GM19395 (cell line): ENCODE measurements around the gene DXO.

ENCODE experiments used
- ATAC-seq: cut with Tn5 transposase; IDR thresholded peaks from one replicate; pipeline ENCODE4 v1.9.1; 2021; ENCODE audit warnings: mild to moderate bottlenecking, moderate library complexity; ENCODE audit not compliant: unreplicated experiment

DXO gene

DNA sequence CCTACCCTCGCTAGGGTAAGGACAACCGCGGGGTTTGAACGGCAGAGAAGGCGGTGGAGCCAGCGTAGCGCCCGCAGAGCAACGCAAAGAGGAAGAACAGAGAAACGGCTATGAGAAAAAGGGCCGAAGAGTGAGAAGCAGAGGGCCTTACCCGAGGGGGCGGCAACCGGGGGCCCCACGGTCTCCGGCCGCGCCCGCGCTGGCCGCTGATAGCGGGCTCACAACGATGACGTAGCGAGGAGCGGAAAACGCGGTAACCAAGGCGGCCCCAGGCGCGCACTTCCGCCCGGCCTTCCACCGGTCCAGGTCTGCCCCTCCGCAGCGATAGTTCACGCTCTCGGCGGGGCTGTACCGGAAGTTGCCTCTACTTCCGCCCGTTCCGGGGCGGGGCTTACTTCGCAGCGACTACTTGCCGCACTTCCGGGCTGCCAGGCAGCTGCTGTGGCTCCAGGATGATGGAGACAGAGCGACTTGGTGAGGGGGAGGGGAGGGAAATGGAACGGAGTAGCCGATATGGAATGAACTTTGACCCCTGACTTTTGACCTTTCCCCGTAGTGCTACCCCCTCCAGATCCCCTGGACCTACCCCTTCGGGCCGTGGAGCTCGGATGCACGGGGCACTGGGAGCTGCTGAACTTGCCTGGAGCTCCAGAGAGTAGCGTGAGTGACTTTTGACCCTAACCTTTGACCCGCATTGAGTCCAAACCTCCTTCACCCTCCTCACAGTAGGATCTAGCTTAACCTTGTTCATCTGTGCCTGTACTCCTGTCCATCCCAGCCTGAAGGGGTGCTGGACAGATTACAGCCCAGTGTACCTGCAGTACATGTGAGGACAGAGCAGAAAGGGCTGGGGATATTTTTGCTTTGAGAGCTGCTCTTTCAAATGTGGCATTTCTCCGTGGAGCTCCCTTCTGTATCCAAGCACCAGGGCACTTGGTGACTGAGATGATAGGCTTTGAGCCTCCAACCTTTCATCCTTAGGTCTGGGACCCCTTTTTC, 12.9 kb downstream of the DXO start, which contains the start of the genes NELFE and SKIC2:
TSS of gene NELFE (minus strand) at position 231 of the 999 bp plus-strand sequence. CDS start 525 bp downstream, outside the sequence.
TSS of gene SKIC2 (plus strand) at position 435 of the 999 bp plus-strand sequence. CDS start at position 453, 18 bp downstream.
- peak; percentile 90 for ATAC-seq

DNA sequence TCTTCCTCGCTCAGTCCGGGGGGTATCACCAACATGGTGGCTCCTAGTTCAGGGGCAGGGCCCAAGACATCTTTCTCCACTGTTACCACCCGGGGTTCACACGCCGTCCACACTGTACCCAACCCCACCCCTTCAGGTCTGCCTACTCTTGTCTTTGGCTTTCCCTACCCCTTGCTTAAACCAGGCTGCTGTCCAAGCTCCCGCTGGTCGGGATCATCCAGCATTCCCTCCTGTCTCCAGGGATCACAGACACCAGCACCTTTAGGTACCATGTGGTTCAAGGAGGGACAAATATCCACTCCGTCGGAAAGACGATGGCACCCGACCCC, 13.6 kb downstream of the DXO start:
- no peak for ATAC-seq

DNA sequence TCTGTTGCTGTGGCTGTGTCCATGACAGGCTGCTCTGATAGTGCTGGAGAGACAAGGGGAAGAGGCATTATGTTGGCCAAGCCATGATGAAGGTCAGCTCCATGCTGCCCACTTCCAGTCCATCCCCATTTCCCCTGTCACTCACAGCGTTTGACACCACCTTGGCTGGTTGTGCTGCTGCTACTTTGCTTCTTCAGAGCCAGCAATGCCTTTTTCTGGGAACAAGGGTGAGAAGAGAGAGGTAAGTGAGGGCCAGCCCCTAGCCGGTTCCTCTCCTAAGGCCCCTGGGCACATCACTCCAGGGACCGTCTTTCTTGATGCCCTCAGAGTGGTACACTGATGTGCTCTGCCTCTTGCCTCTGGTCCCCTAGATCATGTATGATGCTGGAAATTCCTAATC, 15.1 kb downstream of the DXO start:
- no peak for ATAC-seq

DNA sequence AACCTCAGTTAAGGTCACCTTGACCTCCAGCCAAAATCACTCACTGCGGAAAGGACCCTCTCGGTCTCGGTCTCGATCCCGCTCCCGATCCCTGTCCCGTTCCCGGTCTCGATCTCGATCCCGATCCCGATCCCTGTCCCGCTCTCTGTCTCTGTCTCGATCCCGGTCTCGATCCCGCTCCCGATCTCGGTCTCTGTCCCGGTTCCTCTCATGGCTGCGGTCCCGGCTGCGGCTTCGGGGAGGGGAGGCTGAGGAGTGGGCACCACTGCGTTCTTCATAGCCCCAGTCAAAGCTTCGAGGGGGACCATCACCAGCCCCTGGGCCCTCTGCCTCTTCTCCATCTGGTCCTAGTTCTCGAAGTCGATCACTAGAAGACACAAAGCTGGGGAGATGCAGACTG, 17.4 kb downstream of the DXO start:
- ATAC-seq: no peak

DNA sequence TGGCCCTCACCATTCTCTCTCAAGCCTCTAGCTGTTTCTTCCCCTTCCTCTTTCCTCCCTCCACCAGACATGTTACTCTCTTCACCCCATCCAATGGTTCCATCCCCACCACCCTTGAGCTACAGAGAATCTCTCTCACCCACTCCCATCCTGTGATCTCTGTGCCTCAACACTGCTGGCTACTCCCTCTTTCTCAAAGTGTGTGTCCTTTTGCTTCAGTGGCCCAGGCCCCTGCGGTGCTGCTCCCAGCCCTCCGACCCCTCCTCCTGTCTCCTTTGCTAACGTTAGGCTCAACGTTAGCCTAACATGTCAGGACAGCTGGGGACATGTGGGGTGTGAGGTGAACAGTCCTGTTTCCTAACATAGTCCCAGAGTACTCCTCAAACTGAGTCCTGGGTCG, 19.0 kb downstream of the DXO start:
- no peak for ATAC-seq

DNA sequence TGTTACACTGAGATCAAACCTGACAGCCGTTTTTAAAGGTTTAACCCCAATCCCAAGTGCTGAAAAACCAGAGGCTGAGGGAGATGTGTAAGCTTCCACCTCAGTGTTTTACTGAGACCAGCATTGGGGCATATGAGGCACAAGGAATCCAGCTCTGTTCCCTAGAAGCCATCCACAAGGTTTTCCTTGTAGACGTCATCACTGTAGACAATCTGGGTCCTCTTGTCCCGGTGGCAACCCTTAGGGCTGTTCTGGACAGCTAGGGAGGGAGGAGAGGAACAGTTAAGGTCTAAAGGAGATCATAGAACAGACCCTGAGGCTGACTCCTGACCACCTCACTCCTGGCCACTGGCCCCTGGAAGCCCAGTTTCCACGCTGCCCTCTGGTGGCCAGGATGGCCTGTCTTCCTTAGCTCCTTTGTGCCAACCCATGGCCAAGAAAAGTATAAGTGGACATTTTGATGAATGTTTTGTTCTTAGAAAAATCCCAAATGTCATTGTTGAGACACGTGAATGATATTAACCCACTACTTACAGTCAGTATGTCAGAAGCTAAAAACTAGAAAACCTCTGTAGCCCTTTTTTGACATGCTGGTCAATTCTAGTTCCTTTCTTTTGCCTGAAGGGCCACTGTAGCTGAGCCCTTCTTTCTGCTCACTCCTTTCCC, 19.7 kb downstream of the DXO start:
- no peak for ATAC-seq

DNA sequence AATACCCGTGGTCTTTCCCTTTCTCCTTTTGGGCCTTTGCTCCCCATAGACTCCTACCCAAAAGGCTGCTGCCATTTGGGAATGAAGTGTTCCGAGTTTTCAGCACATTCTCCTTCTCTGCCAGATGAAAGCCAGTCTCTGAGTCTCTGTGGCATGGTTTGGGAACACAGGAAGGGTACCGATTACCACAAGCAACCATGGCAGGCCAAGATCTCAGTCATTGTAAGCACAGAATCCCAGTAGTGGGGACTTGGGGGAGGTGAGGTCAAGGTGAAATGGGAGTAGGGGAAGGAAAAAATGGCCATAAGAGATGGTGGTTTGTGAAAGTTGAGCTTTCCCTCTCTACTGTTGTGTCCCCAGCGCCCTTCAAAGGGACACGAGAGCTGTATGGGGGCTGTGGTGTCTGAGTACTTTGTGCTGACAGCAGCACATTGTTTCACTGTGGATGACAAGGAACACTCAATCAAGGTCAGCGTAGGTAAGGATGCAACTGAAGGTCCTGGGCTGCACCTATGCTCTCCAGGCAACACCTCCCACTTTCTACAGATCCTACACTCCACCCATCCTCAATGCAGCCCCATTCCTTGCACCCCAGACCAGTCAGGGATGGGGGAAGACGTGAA, 21.9 kb downstream of the DXO start:
- ATAC-seq: no peak

DNA sequence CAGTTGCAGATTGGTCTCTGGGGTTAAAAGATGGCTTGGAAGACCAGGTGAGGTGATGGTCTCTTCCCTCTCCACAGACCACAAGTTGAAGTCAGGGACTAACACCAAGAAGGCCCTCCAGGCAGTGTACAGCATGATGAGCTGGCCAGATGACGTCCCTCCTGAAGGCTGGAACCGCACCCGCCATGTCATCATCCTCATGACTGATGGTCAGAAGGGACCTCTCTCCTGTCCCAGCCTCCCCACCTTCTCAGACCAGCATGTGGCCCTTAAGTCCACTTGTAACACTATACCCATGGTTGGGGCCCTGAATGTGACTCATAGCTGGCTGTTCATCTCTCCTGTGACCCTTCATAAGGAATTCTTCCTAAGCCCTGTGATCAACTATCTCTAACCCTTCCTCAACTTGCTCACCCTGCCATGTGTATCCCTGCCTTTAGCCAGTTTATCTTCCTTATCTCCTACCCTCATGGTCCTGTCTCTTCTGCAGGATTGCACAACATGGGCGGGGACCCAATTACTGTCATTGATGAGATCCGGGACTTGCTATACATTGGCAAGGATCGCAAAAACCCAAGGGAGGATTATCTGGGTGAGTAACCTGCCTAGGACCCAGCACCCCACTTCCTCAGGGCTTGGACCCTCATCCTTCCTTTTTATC, 23.1 kb downstream of the DXO start:
- no peak for ATAC-seq

DNA sequence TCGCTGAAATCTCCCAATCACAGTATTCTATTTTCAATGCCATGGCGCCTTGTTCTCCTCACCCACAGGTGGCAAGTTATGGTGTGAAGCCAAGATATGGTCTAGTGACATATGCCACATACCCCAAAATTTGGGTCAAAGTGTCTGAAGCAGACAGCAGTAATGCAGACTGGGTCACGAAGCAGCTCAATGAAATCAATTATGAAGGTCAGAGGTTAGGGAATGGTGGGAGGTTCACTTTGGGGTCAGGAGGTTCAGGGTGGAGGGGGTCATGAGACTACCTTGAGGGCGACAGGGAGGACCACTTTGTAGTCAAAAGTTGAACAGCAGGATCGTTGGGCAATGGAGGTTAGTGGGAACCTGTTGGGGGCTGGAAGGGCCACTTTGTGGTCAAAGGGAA, 23.6 kb downstream of the DXO start:
- no peak for ATAC-seq

DNA sequence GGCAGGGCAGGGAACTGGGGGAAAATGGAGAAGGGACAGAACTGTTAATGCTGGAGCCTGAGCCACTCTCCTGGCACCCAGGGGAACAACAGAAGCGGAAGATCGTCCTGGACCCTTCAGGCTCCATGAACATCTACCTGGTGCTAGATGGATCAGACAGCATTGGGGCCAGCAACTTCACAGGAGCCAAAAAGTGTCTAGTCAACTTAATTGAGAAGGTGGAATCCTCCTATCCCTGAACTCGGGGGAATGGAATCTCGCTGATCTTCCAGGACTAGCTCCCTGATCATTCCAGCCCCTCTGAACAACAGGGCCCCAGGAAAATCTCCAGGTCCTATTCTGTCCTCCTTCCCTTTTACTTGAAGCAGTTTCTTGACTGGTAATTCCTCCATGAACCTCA, 24.1 kb downstream of the DXO start:
- ATAC-seq: no peak

DNA sequence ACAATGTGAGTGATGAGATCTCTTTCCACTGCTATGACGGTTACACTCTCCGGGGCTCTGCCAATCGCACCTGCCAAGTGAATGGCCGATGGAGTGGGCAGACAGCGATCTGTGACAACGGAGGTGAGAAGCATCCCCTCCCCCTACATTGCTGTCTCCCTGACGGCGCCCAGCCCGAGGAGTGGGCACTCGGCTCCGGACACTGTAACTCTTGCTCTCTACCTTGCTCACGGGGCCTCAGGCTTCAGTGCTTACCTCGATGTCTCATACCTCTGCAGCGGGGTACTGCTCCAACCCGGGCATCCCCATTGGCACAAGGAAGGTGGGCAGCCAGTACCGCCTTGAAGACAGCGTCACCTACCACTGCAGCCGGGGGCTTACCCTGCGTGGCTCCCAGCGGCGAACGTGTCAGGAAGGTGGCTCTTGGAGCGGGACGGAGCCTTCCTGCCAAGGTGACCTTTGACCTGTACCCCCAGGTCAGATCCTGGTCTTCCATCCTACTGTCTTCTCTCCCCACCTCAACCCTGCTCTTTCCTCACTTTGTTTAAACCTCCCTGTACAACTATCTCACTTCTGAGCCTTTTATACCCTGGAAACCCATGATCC, 24.8 kb downstream of the DXO start:
- no peak for ATAC-seq

DNA sequence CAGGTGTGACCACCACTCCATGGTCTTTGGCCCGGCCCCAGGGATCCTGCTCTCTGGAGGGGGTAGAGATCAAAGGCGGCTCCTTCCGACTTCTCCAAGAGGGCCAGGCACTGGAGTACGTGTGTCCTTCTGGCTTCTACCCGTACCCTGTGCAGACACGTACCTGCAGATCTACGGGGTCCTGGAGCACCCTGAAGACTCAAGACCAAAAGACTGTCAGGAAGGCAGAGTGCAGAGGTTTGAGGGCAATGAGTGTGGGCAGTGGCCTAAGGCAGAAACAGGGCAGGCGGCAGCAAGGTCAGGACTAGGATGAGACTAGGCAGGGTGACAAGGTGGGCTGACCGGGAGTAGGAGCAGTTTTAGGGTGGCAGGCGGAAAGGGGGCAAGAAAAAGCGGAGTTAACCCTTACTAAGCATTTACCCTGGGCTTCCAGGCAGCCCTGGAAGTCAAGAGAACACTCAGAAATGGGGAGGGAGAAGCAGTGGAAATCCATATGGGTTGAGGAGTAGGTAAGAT, 25.5 kb downstream of the DXO start:
- ATAC-seq: no peak

DNA sequence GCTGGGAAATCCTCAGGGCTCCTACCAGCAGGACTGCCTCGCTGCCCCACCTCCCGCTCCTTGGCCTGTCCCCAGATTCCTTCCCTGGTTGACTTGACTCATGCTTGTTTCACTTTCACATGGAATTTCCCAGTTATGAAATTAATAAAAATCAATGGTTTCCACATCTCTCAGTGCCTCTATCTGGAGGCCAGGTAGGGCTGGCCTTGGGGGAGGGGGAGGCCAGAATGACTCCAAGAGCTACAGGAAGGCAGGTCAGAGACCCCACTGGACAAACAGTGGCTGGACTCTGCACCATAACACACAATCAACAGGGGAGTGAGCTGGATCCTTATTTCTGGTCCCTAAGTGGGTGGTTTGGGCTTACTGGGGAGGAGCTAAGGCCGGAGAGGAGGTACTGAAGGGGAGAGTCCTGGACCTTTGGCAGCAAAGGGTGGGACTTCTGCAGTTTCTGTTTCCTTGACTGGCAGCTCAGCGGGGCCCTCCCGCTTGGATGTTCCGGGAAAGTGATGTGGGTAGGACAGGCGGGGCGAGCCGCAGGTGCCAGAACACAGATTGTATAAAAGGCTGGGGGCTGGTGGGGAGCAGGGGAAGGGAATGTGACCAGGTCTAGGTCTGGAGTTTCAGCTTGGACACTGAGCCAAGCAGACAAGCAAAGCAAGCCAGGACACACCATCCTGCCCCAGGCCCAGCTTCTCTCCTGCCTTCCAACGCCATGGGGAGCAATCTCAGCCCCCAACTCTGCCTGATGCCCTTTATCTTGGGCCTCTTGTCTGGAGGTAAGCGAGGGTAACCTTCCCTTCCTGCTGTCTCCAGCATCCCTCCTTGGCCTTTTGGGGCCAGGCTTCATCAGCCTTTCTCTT, 26.2 kb downstream of the DXO start, which contains the start of gene CFB:
TSS of gene CFB (plus strand) at position 589 of the 863 bp plus-strand sequence. CDS start at position 716, 127 bp downstream.
- no peak for ATAC-seq

DNA sequence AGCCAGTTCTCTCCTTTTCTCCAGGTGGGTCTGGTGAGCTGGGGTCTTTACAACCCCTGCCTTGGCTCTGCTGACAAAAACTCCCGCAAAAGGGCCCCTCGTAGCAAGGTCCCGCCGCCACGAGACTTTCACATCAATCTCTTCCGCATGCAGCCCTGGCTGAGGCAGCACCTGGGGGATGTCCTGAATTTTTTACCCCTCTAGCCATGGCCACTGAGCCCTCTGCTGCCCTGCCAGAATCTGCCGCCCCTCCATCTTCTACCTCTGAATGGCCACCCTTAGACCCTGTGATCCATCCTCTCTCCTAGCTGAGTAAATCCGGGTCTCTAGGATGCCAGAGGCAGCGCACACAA, 26.8 kb downstream of the DXO start:
- no peak for ATAC-seq

DNA sequence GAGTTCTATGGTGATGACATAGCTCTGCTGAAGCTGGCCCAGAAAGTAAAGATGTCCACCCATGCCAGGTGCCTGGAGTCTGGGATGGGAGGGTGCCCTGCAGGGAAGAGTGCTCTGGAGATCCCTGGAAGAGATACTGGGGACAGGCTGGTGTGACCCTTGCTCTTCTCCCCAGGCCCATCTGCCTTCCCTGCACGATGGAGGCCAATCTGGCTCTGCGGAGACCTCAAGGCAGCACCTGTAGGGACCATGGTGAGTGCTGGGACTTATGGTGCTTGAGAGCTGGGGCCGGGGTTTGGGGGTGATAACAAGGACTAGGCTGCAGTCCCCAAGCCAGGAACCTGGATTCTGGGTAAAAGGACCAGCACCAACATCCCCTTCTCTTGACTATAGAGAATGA, 28.2 kb downstream of the DXO start:
- ATAC-seq: no peak

DNA sequence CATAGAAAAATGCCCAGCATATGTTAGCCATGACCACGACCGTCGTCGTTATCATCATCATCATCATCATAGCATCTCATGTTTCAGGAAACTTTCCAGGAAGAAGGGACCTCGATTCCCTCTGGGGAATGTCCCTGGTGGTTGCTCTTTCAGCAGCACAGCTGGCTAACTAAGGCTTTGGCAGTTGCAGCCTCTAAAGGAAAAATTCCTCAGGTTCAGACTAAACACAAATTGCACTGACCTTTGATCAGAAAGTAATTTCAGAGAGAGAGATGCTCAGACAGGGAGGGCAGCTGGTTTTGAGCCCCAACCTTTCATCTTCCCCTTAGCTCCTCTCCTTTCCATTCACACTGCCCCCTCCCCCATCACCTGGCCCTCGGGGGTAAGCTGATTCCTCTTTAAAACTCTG, 31.7 kb downstream of the DXO start:
- ATAC-seq: no peak

DNA sequence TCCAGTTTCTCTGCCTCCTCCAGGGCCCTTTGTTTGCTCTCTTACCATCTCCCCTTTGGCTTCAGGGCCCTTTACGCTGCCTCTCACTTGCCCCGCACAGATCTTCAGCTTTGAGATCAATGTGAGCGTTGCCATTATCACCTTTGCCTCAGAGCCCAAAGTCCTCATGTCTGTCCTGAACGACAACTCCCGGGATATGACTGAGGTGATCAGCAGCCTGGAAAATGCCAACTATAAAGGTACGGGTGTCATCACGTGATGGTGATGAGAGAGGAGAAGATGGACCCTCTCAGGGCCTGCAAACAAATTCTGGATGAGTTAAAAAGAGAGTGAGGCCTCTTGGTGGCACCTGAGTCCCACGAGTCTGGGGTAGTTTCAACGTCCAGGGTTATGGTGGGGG, 36.1 kb downstream of the DXO start:
- ATAC-seq: no peak

DNA sequence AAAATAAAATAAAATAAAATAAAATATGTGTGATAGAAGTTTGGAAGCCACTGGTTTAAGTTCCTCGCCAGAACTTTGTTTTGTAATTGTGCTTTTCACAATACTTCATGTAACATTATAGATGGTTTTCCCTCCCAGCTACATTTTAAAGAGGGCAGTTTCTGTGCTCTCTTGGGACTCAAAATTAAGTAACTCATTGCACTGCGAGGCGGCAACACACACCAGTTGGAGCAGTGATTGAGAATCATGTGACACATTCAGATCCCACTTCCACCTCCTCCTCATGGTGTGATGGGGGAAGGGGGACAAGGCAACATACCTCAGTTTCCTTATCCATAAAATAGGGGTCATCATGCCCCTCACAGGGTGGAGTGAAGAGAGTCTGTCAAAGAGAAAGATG, 36.9 kb downstream of the DXO start:
- no peak for ATAC-seq

DNA sequence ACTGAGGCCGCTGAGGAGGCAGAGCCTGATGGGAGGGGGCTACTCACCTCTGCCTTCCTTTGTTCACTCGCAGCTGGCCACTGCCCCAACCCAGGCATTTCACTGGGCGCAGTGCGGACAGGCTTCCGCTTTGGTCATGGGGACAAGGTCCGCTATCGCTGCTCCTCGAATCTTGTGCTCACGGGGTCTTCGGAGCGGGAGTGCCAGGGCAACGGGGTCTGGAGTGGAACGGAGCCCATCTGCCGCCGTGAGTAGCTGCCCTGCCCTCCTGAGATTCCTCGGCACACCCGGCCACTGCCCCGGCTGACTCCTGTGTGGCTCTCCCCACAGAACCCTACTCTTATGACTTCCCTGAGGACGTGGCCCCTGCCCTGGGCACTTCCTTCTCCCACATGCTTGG, 38.4 kb downstream of the DXO start:
- ATAC-seq: no peak
